Neuronal stem cell (in vitro differentiated cells): ENCODE measurements around the gene PPP2R1B.

ENCODE experiments used
- DNase-seq: peaks from one replicate; pipeline ENCODE4 v3.0.0-alpha.2; 2013; ENCODE audit warnings: low spot score
- H2AFZ ChIP-seq: one replicate; pipeline ENCODE4 v1.6.1; 2013; ENCODE audit warnings: mild to moderate bottlenecking, low read length, inconsistent platforms
- H2AK5ac ChIP-seq: 2 replicates; pipeline ENCODE4 v1.6.1; 2013; ENCODE audit warnings: low read depth, mild to moderate bottlenecking, inconsistent platforms, low read length, moderate library complexity, mixed read lengths
- H2BK120ac ChIP-seq: 2 replicates; pipeline ENCODE4 v1.6.1; 2013; ENCODE audit warnings: low read depth, mild to moderate bottlenecking, inconsistent platforms, low read length, moderate library complexity, mixed read lengths
- H2BK12ac ChIP-seq: one replicate; pipeline ENCODE4 v1.6.1; 2013; ENCODE audit warnings: low read length, inconsistent platforms
- H2BK15ac ChIP-seq: 2 replicates; pipeline ENCODE4 v1.6.1; 2013; ENCODE audit warnings: mild to moderate bottlenecking, low read length, inconsistent platforms, mixed read lengths
- H2BK5ac ChIP-seq: one replicate; pipeline ENCODE4 v1.6.1; 2013; ENCODE audit warnings: inconsistent platforms, mild to moderate bottlenecking, low read length, moderate library complexity
- H3K14ac ChIP-seq: one replicate; pipeline ENCODE4 v1.6.1; 2013; ENCODE audit warnings: low read length, inconsistent platforms
- H3K18ac ChIP-seq: 2 replicates; pipeline ENCODE4 v1.6.1; 2013; ENCODE audit warnings: low read length, inconsistent platforms
- H3K23ac ChIP-seq: 2 replicates; pipeline ENCODE4 v1.6.1; 2013; ENCODE audit warnings: low read depth, mild to moderate bottlenecking, mixed read lengths, low read length, inconsistent platforms; ENCODE audit not compliant: poor library complexity
- H3K27ac ChIP-seq: replicated peaks from 3 replicates; pipeline ENCODE4 v1.5.1; 2013; ENCODE audit warnings: low read length, inconsistent platforms
- H3K27me3 ChIP-seq, 3 experiments: 2 replicates each; pipeline ENCODE4 v1.6.1; 2013; ENCODE audit warnings: low read length in 3 of 3, mild to moderate bottlenecking in 2 of 3, inconsistent platforms in 1 of 3, low read depth in 1 of 3, mixed read lengths in 1 of 3, moderate library complexity in 1 of 3; ENCODE audit not compliant: control insufficient read depth in 3 of 3, insufficient read depth in 3 of 3
- H3K36me3 ChIP-seq, 2 donors: replicated peaks in 1 of 2; 2 replicates each; pipeline ENCODE4 v1.6.1; 2013; ENCODE audit warnings: low read length in 2 of 2; ENCODE audit not compliant: control insufficient read depth in 2 of 2, insufficient read depth in 2 of 2
- H3K4ac ChIP-seq: 2 replicates; pipeline ENCODE4 v1.6.1; 2013; ENCODE audit warnings: inconsistent platforms, mild to moderate bottlenecking, low read length, moderate library complexity
- H3K4me1 ChIP-seq, 2 donors: 1 replicate in 1 of 2; 2 replicates in 1 of 2; pipeline ENCODE4 v1.6.1; 2013; ENCODE audit warnings: low read length in 2 of 2, low read depth in 1 of 2; ENCODE audit not compliant: control insufficient read depth in 2 of 2, insufficient read depth in 1 of 2
- H3K4me2 ChIP-seq: one replicate; pipeline ENCODE4 v1.6.1; 2013; ENCODE audit warnings: mild to moderate bottlenecking, low read length, inconsistent platforms; ENCODE audit not compliant: insufficient read depth, poor library complexity, severe bottlenecking
- H3K4me3 ChIP-seq, 2 donors: 2 replicates each; pipeline ENCODE4 v1.5.1; 2013; ENCODE audit warnings: low read length in 2 of 2, mild to moderate bottlenecking in 2 of 2, inconsistent platforms in 1 of 2, moderate library complexity in 1 of 2
- H3K79me1 ChIP-seq: one replicate; pipeline ENCODE4 v1.6.1; 2013; ENCODE audit warnings: low read depth, mild to moderate bottlenecking, inconsistent platforms, low read length, moderate library complexity
- H3K9ac ChIP-seq: one replicate; pipeline ENCODE4 v1.6.1; 2013; ENCODE audit warnings: mild to moderate bottlenecking, low read depth, low read length, inconsistent platforms; ENCODE audit not compliant: poor library complexity
- H3K9me3 ChIP-seq, 2 donors: replicated peaks in 1 of 2; 2 replicates each; pipeline versions ENCODE3 to v1.6.1; 2013; ENCODE audit warnings: low read length in 2 of 2, mild to moderate bottlenecking in 2 of 2, inconsistent platforms in 1 of 2, low read depth in 1 of 2, mixed read lengths in 1 of 2, moderate library complexity in 1 of 2; ENCODE audit not compliant: control insufficient read depth in 2 of 2, insufficient read depth in 1 of 2
- H4K8ac ChIP-seq: one replicate; pipeline ENCODE4 v1.6.1; 2013; ENCODE audit warnings: low read depth, mild to moderate bottlenecking, inconsistent platforms, low read length, moderate library complexity
- H4K91ac ChIP-seq: one replicate; pipeline ENCODE4 v1.6.1; 2013; ENCODE audit warnings: low read length, low read depth, mild to moderate bottlenecking, inconsistent platforms; ENCODE audit not compliant: poor library complexity
- WGBS, 2 donors: extraction: QIAGEN DNeasy Blood & Tissue Kit; methylation state at CpG; one replicate each; pipeline ENCODE4 v1.1.7; 2013; ENCODE audit warnings: missing lambda C conversion rate in 2 of 2, mixed read lengths in 1 of 2; ENCODE audit not compliant: insufficient read length in 2 of 2, insufficient replicate concordance in 1 of 2; ENCODE audit errors: extremely low coverage in 2 of 2; 5-methylcytosine and 5-hydroxymethylcytosine counted together

Gene PPP2R1B

DNA sequence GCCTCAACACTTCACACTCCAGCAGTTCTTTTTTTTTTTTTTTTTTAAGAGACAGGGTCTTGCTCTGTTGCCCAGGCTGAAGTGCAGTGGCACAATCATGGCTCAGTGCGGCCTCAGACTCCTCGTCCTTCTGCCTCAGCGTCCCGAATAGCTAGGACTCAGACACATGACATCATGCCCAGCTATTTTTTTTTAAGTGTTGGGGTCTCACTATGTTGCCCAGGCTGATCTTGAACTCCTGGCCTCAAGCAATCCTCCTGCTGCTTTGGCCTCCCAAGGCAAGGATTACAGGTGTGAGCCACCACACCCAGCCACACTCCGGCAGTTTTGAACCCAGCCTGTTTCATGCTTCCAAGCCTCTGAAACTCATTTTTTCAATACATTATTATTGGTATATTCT is 3.7 kb downstream of the PPP2R1B start:
- Histone ChIP-seq H3K4ac (no peak overlapping the region), H3K9me3 (no peaks in the 10 kb centered on the region), H4K8ac (no peak overlapping the region), H3K79me1 (no peaks in the 10 kb centered on the region), H3K27ac (no peak overlapping the region), H3K23ac (no peak overlapping the region), H4K91ac (no peak overlapping the region), H2BK5ac (no peak overlapping the region), H3K4me3 (no peak overlapping the region), H3K4me1 (peaks cover 12 to 17% of the 10 kb centered on the region in 2 donors), H3K14ac (no peak overlapping the region), H3K4me2 (no peak overlapping the region), H2BK12ac (no peak overlapping the region), H3K36me3 (peaks cover 21 to 69% of the 10 kb centered on the region in 2 donors), H3K9ac (no peak overlapping the region), H2BK120ac (no peak overlapping the region), H3K27me3 (peaks cover 0 to 3% (median 0%) of the 10 kb centered on the region in 3 experiments), H2AK5ac (no peak overlapping the region), H2BK15ac (no peak overlapping the region), H2AFZ (no peak overlapping the region), H3K18ac (no peak overlapping the region)
- DNase-seq = no peak
- no CpG with 5 or more reads among the region's 5 CpGs for WGBS, 2 donors

DNA sequence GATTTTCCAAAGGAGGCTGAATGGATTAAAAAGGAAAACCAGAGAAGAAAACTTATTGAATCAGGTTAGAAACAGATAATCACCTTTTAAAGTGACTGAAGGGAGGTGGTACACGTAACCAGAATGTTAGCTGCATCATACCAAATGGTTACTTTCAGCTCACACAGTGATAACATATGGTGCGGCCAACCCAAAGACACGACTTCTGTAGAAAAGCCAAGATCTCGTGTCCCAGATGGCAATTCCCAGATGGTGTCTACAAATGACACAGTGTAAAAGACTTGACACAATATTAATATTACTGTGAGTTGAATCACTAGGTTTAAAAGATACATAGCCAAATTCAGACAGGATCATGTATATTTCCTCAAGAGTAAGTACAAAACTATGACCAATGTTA is 5.2 kb downstream of the PPP2R1B start:
- no peak overlapping the region for H2BK15ac ChIP-seq

DNA sequence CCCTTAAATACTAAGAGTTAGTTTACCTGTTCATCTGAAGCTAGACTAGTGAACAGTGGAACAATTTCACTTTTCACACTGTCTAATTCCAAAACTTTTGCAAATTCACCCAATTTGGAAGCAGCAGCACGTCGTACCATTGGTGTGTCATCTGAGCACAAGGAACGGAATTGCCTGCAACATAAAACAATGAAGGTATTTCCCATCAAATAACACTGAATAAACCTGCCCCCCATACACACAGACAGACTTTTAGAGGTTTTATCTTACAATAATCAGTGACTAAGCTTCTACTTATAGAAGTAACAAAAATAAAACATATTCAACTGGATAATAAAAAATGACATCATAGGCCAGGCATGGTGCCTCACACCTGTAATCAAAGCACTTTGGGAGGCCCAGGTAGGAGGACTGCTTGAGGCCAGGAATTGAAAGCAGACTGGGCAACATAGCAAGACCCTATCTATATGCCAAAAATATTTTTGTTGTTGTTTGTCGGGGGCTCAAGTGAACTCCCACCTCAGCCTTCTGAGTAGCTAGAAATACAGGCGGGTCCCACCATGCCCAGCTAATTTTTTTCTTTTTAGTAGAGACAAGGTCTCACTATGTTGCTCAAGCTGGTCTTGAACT is 6.3 kb downstream of the PPP2R1B start:
- Histone ChIP-seq H3K79me1 (no peaks in the 10 kb centered on the region), H4K8ac (no peak overlapping the region), H3K9ac (no peak overlapping the region), H3K4ac (no peak overlapping the region), H2AK5ac (no peak overlapping the region), H2BK5ac (no peak overlapping the region), H2AFZ (no peak overlapping the region), H3K36me3 (peaks cover 24 to 92% of the 10 kb centered on the region in 2 donors), H3K9me3 (no peaks in the 10 kb centered on the region), H3K18ac (no peak overlapping the region), H3K4me2 (no peak overlapping the region), H3K4me3 (no peak overlapping the region), H2BK12ac (no peak overlapping the region), H3K14ac (no peak overlapping the region), H3K27me3 (peaks cover 0 to 3% (median 0%) of the 10 kb centered on the region in 3 experiments), H2BK120ac (no peak overlapping the region), H3K23ac (no peak overlapping the region), H2BK15ac (no peak overlapping the region), H3K4me1 (peaks cover 9 to 15% of the 10 kb centered on the region in 2 donors), H4K91ac (no peak overlapping the region), H3K27ac (no peak overlapping the region)
- no CpG with 5 or more reads among the region's 5 CpGs for WGBS, 2 donors
- DNase-seq = no peak

More for the DNA sequence above, 5.2 kb downstream of the PPP2R1B start:
- no peak overlapping the region for H4K91ac ChIP-seq
- DNase-seq = no peak
- peaks cover 9 to 17% of the 10 kb centered on the region in 2 donors for H3K4me1 ChIP-seq
- H2BK5ac ChIP-seq = no peak overlapping the region
- no peak overlapping the region for H3K18ac ChIP-seq
- no peak overlapping the region for H4K8ac ChIP-seq
- no peak overlapping the region for H2AK5ac ChIP-seq
- no CpG with 5 or more reads among the region's 4 CpGs for WGBS, 2 donors
- H3K9me3 ChIP-seq = no peaks in the 10 kb centered on the region
- H2BK120ac ChIP-seq = no peak overlapping the region
- no peak overlapping the region for H3K4me2 ChIP-seq
- H2BK12ac ChIP-seq = no peak overlapping the region
- peaks cover 21 to 82% of the 10 kb centered on the region in 2 donors for H3K36me3 ChIP-seq
- peaks cover 0 to 3% (median 0%) of the 10 kb centered on the region in 3 experiments for H3K27me3 ChIP-seq
- H3K4me3 ChIP-seq = no peak overlapping the region
- no peak overlapping the region for H3K27ac ChIP-seq
- no peak overlapping the region for H2AFZ ChIP-seq
- no peaks in the 10 kb centered on the region for H3K79me1 ChIP-seq
- H3K14ac ChIP-seq = no peak overlapping the region
- H3K9ac ChIP-seq = no peak overlapping the region
- H3K4ac ChIP-seq = no peak overlapping the region
- no peak overlapping the region for H3K23ac ChIP-seq

DNA sequence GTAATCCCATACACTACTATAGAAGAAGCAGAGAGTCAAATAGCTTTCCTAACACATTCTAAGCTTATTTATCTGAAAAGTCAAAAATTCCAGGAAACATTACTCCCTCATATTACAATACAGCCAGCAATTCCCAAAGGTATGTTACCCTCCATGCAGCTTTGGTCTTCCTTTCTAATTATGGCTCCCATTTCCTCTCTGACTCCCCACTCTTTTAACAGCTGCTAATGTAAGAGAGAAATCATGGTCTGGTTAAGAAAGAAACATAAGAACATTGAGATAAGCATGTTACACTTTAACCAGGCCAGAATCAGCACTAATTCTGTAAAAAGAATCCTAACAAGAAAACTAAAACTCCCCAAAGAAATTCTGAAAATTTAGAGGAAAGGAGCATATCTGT is 6.8 kb downstream of the PPP2R1B start:
- Histone ChIP-seq H4K91ac (no peak overlapping the region), H3K36me3 (peaks cover 23 to 92% of the 10 kb centered on the region in 2 donors), H3K4ac (no peak overlapping the region), H2BK120ac (no peak overlapping the region), H2BK15ac (no peak overlapping the region), H3K4me2 (no peak overlapping the region), H3K79me1 (no peaks in the 10 kb centered on the region), H3K23ac (no peak overlapping the region), H4K8ac (no peak overlapping the region), H3K27ac (no peak overlapping the region), H2AFZ (no peak overlapping the region), H3K18ac (no peak overlapping the region), H3K14ac (no peak overlapping the region), H2AK5ac (no peak overlapping the region), H2BK5ac (no peak overlapping the region), H3K9ac (no peak overlapping the region), H3K27me3 (no peaks in the 10 kb centered on the region), H2BK12ac (no peak overlapping the region), H3K4me3 (no peak overlapping the region), H3K4me1 (peaks cover 6 to 11% of the 10 kb centered on the region in 2 donors), H3K9me3 (no peaks in the 10 kb centered on the region)
- DNase-seq = no peak
